Endothelial cell of umbilical vein (primary cell): ENCODE measurements around the gene LRTM2. TPM values are rescaled to one million over a fixed set of nuclear protein-coding genes. Genes with fewer than 3 reads are reported as not detected.

Source experiments
- BruUV-seq: library from RNA; stranded (reverse); fragments of 400-500 nt; replicated peaks from 2 replicates; lab custom pipeline; 2021; lab: Mats Ljungman, UMichigan
- CTCF ChIA-PET: fragments of 300-600, 350-600 bp; sonication (Branson Sonifier 250); formaldehyde crosslinking; loops from one replicate; lab custom pipeline; 2021; ENCODE audit warnings: antibody characterized with exemption, inconsistent platforms; lab: Charles Lee
- POLR2A ChIA-PET: fragments of 300-600, 350-600 bp; sonication (Branson Sonifier 250); formaldehyde crosslinking; loops from one replicate; lab custom pipeline; 2021; ENCODE audit warnings: antibody characterized with exemption, inconsistent platforms; lab: Charles Lee
- DNase-seq: peaks from one replicate; pipeline ENCODE4 v3.0.0-alpha.2; 2011; ENCODE audit warnings: low read depth, low spot score
- FAIRE-seq: peaks from 2 replicates; lab custom pipeline; 2011; peaks lifted over from hg19 to GRCh38; lab: Jason Lieb, UNC
- H2AFZ ChIP-seq: 2 replicates; pipeline ENCODE4 v1.6.0; 2012; ENCODE audit warnings: low read depth, low read length, control low read depth, inconsistent platforms
- H3K27ac ChIP-seq: 2 replicates; pipeline ENCODE4 v1.5.1; 2011; ENCODE audit warnings: low read depth, mild to moderate bottlenecking, control low read depth, low read length, moderate library complexity; ENCODE audit not compliant: insufficient read depth
- H3K27me3 ChIP-seq, 2 experiments: 2 replicates each; pipeline versions ENCODE4 v1.6.0 to v1.6.1; 2011; ENCODE audit warnings: low read length in 2 of 2, mixed read lengths in 1 of 2; ENCODE audit not compliant: control insufficient read depth in 2 of 2, insufficient read depth in 2 of 2
- H3K36me3 ChIP-seq, 2 experiments: 2 replicates in 1 of 2; 3 replicates in 1 of 2; pipeline ENCODE4 v1.5.1; 2011; ENCODE audit warnings: low read length in 2 of 2, mild to moderate bottlenecking in 1 of 2, moderate library complexity in 1 of 2; ENCODE audit not compliant: control insufficient read depth in 2 of 2, insufficient read depth in 2 of 2; ENCODE audit errors: extremely low read depth in 1 of 2
- H3K4me1 ChIP-seq: 3 replicates; pipeline ENCODE4 v1.5.1; 2011; ENCODE audit warnings: mild to moderate bottlenecking, low read length; ENCODE audit not compliant: control insufficient read depth, insufficient read depth; ENCODE audit errors: extremely low read depth
- H3K4me2 ChIP-seq: 2 replicates; pipeline ENCODE4 v1.6.1; 2011; ENCODE audit warnings: low read length, control low read depth, mixed read lengths; ENCODE audit not compliant: insufficient read depth
- H3K4me3 ChIP-seq, 3 experiments: fragments of 200-600 bp in 1 of 3; sonication (generic), shearing (Covaris generic) in 1 of 3; replicated peaks in 1 of 3; 2 replicates each; pipeline ENCODE4 v1.5.1; 2011 to 2016; ENCODE audit warnings: control low read depth in 3 of 3, low read length in 3 of 3, mild to moderate bottlenecking in 2 of 3, inconsistent platforms in 1 of 3, low read depth in 1 of 3, moderate library complexity in 1 of 3; ENCODE audit not compliant: insufficient read depth in 1 of 3
- H3K79me2 ChIP-seq: 2 replicates; pipeline ENCODE4 v1.6.0; 2012; ENCODE audit warnings: low read length, inconsistent platforms; ENCODE audit not compliant: control insufficient read depth, insufficient read depth
- H3K9ac ChIP-seq: replicated peaks from 2 replicates; pipeline ENCODE3; 2011; ENCODE audit warnings: low read length, control low read depth; ENCODE audit not compliant: insufficient read depth; ENCODE audit errors: extremely low read depth
- H3K9me1 ChIP-seq: replicated peaks from 3 replicates; pipeline ENCODE4 v1.6.0; 2011; ENCODE audit warnings: mild to moderate bottlenecking, low read length; ENCODE audit not compliant: control insufficient read depth, insufficient read depth; ENCODE audit errors: extremely low read depth
- H3K9me3 ChIP-seq: replicated peaks from 2 replicates; pipeline ENCODE4 v1.5.1; 2012; ENCODE audit warnings: low read length, inconsistent platforms; ENCODE audit not compliant: control insufficient read depth, insufficient read depth
- H4K20me1 ChIP-seq: replicated peaks from 2 replicates; pipeline ENCODE3; 2011; ENCODE audit warnings: mild to moderate bottlenecking, low read length; ENCODE audit not compliant: control insufficient read depth, insufficient read depth; ENCODE audit errors: extremely low read depth
- EZH2 ChIP-seq: IDR thresholded peaks from 2 replicates; pipeline ENCODE4 v1.6.1; 2012; ENCODE audit warnings: borderline replicate concordance, low read depth, mild to moderate bottlenecking, moderate library complexity, low read length, inconsistent platforms; ENCODE audit not compliant: severe bottlenecking
- FOS ChIP-seq: IDR thresholded peaks from 2 replicates; pipeline ENCODE4 v1.6.1; 2011; ENCODE audit warnings: mild to moderate bottlenecking, low read length, moderate library complexity, borderline replicate concordance; ENCODE audit not compliant: insufficient read depth
- GATA2 ChIP-seq: IDR thresholded peaks from 2 replicates; pipeline ENCODE4 v1.7.0; 2011; ENCODE audit warnings: low read depth, mild to moderate bottlenecking, moderate library complexity, mixed read lengths, low read length; ENCODE audit not compliant: insufficient read length, insufficient read depth
- JUN ChIP-seq: IDR thresholded peaks from 2 replicates; pipeline ENCODE4 v1.6.1; 2011; ENCODE audit warnings: borderline replicate concordance, low read depth; ENCODE audit not compliant: insufficient read length, insufficient read depth
- MAX ChIP-seq: IDR thresholded peaks from 2 replicates; pipeline ENCODE4 v1.6.1; 2011; ENCODE audit not compliant: insufficient read depth, insufficient read length
- MYC ChIP-seq: IDR thresholded peaks from one replicate; pipeline ENCODE4 v1.6.1; 2011; ENCODE audit warnings: mild to moderate bottlenecking, low read depth, low read length
- POLR2A ChIP-seq: IDR thresholded peaks from 2 replicates; pipeline ENCODE4 v1.6.1; 2012; ENCODE audit warnings: low read depth, mild to moderate bottlenecking, control low read depth, low read length
- POLR2AphosphoS5 ChIP-seq: IDR thresholded peaks from 2 replicates; pipeline ENCODE4 v1.6.1; 2012; ENCODE audit warnings: low read depth, mild to moderate bottlenecking, control low read depth, low read length, moderate library complexity; ENCODE audit not compliant: insufficient read depth
- dilution Hi-C: fragments of 300-500 bp; cut with MboI; formaldehyde crosslinking; loops from one replicate; pipeline ENCODE4 v1.15.0; 2019; ENCODE audit warnings: low sequenced_read_pairs; ENCODE audit not compliant: extremely low pct_ligation_motif_present
- intact Hi-C: fragments of 100-400 bp; cut with micrococcal nuclease; formaldehyde crosslinking; loops from one replicate; pipeline ENCODE4 v1.10.0; 2022
- polyA plus RNA-seq, 4 experiments: library from polyadenylated mRNA; depleted of rRNA in 3 of 4; stranded (reverse) in 3 of 4; unstranded in 1 of 4; fragments of >200 nt; gene quantifications; 2 replicates each; pipeline versions ENCODE4 v1.2.1 to v1.2.3, GENCODE V29; 2011 to 2012; ENCODE audit warnings: missing spikeins in 1 of 4
- total RNA-seq: library from RNA; stranded (reverse); gene quantifications from 2 replicates; pipeline ENCODE4 v1.2.3, GENCODE V29; 2021
- TF ChIP-seq, protein P1 (sequence below), 2 donors: IDR thresholded peaks; 1 replicate in 1 of 2; 2 replicates in 1 of 2; pipeline ENCODE4 v1.5.1; 2011; ENCODE audit warnings: low read length in 2 of 2, mild to moderate bottlenecking in 2 of 2, moderate library complexity in 2 of 2, control low read depth in 1 of 2, inconsistent platforms in 1 of 2, low read depth in 1 of 2; ENCODE audit not compliant: insufficient read depth in 1 of 2; ENCODE audit errors: extremely low read depth in 1 of 2

LRTM2 gene
- total and polyA plus RNA-seq, 2 donors (not counting 3 experiments of a cell fraction or from before 2014, with no cell fraction given) = not detected

- H3K79me2 ChIP-seq = no peaks in the 10 kb centered on the region
- H2AFZ ChIP-seq = no peak overlapping the region
- no peak overlapping the region for H3K4me2 ChIP-seq
- ChIA-PET POLR2A (no interaction called here), CTCF (interaction anchor here (1.7 kb wide), 1 partner anchor 93 kb away, joined by 4 read pairs; no protein-coding TSS in a partner anchor)
- BruUV-seq = no TSS peak
- no peak overlapping the region for H3K4me3 ChIP-seq
- DNase-seq (no peak), FAIRE-seq (no peak)
- H3K4me1 ChIP-seq = no peaks in the 10 kb centered on the region
- H3K27me3 ChIP-seq = peaks cover 0 to 5% of the 10 kb centered on the region in 2 experiments
- intact Hi-C loops = no loop called here
- dilution Hi-C loops = no loop called here
- TF ChIP-seq GATA2 (no peak), FOS (no peak), MAX (no peak), POLR2A (no peak), JUN (no peak), MYC (no peak), EZH2 (no peak), POLR2AphosphoS5 (no peak)
- TF ChIP-seq, protein P1, sequence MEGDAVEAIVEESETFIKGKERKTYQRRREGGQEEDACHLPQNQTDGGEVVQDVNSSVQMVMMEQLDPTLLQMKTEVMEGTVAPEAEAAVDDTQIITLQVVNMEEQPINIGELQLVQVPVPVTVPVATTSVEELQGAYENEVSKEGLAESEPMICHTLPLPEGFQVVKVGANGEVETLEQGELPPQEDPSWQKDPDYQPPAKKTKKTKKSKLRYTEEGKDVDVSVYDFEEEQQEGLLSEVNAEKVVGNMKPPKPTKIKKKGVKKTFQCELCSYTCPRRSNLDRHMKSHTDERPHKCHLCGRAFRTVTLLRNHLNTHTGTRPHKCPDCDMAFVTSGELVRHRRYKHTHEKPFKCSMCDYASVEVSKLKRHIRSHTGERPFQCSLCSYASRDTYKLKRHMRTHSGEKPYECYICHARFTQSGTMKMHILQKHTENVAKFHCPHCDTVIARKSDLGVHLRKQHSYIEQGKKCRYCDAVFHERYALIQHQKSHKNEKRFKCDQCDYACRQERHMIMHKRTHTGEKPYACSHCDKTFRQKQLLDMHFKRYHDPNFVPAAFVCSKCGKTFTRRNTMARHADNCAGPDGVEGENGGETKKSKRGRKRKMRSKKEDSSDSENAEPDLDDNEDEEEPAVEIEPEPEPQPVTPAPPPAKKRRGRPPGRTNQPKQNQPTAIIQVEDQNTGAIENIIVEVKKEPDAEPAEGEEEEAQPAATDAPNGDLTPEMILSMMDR (IDR thresholded peaks at IDR 0.05; ENCODE audit: extremely low read depth in 1 of 2, insufficient read depth in 1 of 2, low read depth in 1 of 2, low read length in 2 of 2) = no peak
- H3K9me3 ChIP-seq = no peaks in the 10 kb centered on the region
- H4K20me1 ChIP-seq = no peaks in the 10 kb centered on the region
- H3K27ac ChIP-seq = no peak overlapping the region
- no peaks in the 10 kb centered on the region for H3K9me1 ChIP-seq
- H3K36me3 ChIP-seq = no peaks in the 10 kb centered on the region
- H3K9ac ChIP-seq = no peak overlapping the region
Measured at GRCh38 chr12:1847411-1847810, 27.0 kb downstream of the LRTM2 start.
